ENCODE results near the gene KCNQ4. TPM values are rescaled to one million over a fixed set of nuclear protein-coding genes. Genes with fewer than 3 reads are reported as not detected.
A peak's percentile ranks its signal among the peaks of the same experiment; 100 is the strongest.

The KCNQ4 gene
- total and polyA plus RNA-seq, 12 donors: 1.0 to 3.4 (median 2.1) TPM

DNA sequence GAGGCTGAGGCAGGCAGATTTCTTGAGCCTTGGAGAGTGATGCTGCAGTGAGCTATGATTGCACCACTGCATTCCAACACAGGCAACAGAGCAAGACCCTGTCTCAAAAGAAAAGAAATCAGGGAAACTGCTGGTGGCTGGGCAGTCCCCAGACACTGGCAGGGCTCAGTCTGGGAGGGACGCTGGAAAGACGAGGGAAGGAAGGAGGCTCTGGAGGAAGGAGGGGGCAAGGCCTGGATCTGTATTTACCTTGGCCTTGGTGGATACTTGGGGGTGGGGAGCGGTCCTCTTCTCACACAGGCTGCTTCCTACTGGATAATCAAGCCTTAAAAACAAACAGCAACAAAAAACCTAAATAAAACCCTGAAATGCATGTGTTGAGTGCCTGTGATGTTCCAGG lies 24.4 kb downstream of the KCNQ4 start:
- Histone ChIP-seq H3K4me3 (no peak overlapping the region), H3K27ac (peak overlapping the region in 7 of 10 donors; percentile 20 to 77 (median 52)), H3K4me1 (peaks cover 12 to 36% (median 29%) of the 10 kb centered on the region in 9 donors), H3K9me3 (no peaks in the 10 kb centered on the region), H3K36me3 (no peaks in the 10 kb centered on the region), H3K27me3 (no peaks in the 10 kb centered on the region)
- TF ChIP-seq, protein P1, sequence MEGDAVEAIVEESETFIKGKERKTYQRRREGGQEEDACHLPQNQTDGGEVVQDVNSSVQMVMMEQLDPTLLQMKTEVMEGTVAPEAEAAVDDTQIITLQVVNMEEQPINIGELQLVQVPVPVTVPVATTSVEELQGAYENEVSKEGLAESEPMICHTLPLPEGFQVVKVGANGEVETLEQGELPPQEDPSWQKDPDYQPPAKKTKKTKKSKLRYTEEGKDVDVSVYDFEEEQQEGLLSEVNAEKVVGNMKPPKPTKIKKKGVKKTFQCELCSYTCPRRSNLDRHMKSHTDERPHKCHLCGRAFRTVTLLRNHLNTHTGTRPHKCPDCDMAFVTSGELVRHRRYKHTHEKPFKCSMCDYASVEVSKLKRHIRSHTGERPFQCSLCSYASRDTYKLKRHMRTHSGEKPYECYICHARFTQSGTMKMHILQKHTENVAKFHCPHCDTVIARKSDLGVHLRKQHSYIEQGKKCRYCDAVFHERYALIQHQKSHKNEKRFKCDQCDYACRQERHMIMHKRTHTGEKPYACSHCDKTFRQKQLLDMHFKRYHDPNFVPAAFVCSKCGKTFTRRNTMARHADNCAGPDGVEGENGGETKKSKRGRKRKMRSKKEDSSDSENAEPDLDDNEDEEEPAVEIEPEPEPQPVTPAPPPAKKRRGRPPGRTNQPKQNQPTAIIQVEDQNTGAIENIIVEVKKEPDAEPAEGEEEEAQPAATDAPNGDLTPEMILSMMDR (IDR thresholded peaks at IDR 0.05): no peak
- 51 to 54% methylated on average over 3 of the region's 3 CpGs for WGBS, 2 donors
- intact Hi-C loops (cut with DNase I): no loop called here
- no peak for DNase-seq
- peak in 4 of 8 donors; percentile 5 to 41 (median 20) for ATAC-seq

GRCh38 chr1:40808444-40808843 lies 24.9 kb downstream of the KCNQ4 start:
- Histone ChIP-seq H3K9me3 (no peaks in the 10 kb centered on the region), H3K4me1 (peaks cover 12 to 36% (median 29%) of the 10 kb centered on the region in 9 donors), H3K4me3 (no peak overlapping the region), H3K27me3 (no peaks in the 10 kb centered on the region), H3K36me3 (no peaks in the 10 kb centered on the region), H3K27ac (peak overlapping the region in 7 of 10 donors; percentile 10 to 77 (median 26))
- intact Hi-C loops (cut with DNase I): no loop called here
- 47 to 64% methylated on average over 3 of the region's 3 CpGs for WGBS, 2 donors
- ATAC-seq (peak in 2 of 8 donors; percentile 13 to 28), DNase-seq (no peak)
- TF ChIP-seq, protein P1 (IDR thresholded peaks at IDR 0.05): no peak

GRCh38 chr1:40808909-40809308 lies 25.3 kb downstream of the KCNQ4 start:
- Histone ChIP-seq H3K4me1 (peaks cover 12 to 36% (median 29%) of the 10 kb centered on the region in 9 donors), H3K27ac (peak overlapping the region in 3 of 10 donors; percentile 10 to 77 (median 10)), H3K9me3 (no peaks in the 10 kb centered on the region), H3K4me3 (no peak overlapping the region), H3K27me3 (no peaks in the 10 kb centered on the region), H3K36me3 (no peaks in the 10 kb centered on the region)
- ATAC-seq (peak in 5 of 8 donors; percentile 7 to 29 (median 23)), DNase-seq (no peak)
- TF ChIP-seq, protein P1 (IDR thresholded peaks at IDR 0.05): no peak
- intact Hi-C loops (cut with DNase I): no loop called here
- WGBS, 2 donors: 53 to 61% methylated on average over 6 of the region's 6 CpGs

DNA sequence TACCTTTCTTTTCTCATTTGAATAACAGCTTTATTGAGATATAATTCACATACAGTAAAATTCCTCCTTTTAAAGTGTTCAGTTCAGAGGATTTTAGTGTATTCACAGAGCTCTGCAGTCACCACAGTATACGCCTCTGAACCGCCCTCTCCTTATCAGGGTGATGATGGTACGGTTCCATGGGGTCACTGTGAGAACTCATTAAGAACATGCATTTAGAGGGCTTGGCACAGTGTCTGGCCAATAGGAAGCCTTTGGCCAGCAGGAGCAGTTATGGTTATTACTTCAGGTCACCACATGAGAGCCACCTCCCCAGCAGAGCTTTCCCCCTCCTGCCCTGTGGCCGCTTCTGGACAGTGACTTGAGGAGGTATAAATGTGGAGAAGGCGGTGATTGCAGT lies 27.3 kb downstream of the KCNQ4 start:
- Histone ChIP-seq H3K27ac (no peak overlapping the region), H3K9me3 (no peaks in the 10 kb centered on the region), H3K27me3 (no peaks in the 10 kb centered on the region), H3K4me1 (peaks cover 12 to 36% (median 29%) of the 10 kb centered on the region in 9 donors), H3K36me3 (no peaks in the 10 kb centered on the region), H3K4me3 (no peak overlapping the region)
- DNase-seq: no peak
- TF ChIP-seq, protein P1 (IDR thresholded peaks at IDR 0.05): no peak
- 92 to 94% methylated on average over 5 of the region's 5 CpGs for whole genome bisulfite sequencing, 2 donors
- no peak for ATAC-seq
- intact Hi-C loops (cut with DNase I): no loop called here
